GM12875 (cell line): ENCODE results near the gene UAP1L1.

Experiments
- H3K4me3 ChIP-seq: one replicate; pipeline ENCODE4 v1.5.1; 2011; ENCODE audit warnings: low read depth, low read length, control low read depth
- TF ChIP-seq, protein P1 (sequence below): IDR thresholded peaks from 2 replicates; pipeline ENCODE4 v1.5.1; 2011; ENCODE audit warnings: low read depth, mild to moderate bottlenecking, control low read depth, inconsistent platforms, low read length, moderate library complexity, borderline replicate concordance; ENCODE audit not compliant: insufficient read depth

The UAP1L1 gene

DNA sequence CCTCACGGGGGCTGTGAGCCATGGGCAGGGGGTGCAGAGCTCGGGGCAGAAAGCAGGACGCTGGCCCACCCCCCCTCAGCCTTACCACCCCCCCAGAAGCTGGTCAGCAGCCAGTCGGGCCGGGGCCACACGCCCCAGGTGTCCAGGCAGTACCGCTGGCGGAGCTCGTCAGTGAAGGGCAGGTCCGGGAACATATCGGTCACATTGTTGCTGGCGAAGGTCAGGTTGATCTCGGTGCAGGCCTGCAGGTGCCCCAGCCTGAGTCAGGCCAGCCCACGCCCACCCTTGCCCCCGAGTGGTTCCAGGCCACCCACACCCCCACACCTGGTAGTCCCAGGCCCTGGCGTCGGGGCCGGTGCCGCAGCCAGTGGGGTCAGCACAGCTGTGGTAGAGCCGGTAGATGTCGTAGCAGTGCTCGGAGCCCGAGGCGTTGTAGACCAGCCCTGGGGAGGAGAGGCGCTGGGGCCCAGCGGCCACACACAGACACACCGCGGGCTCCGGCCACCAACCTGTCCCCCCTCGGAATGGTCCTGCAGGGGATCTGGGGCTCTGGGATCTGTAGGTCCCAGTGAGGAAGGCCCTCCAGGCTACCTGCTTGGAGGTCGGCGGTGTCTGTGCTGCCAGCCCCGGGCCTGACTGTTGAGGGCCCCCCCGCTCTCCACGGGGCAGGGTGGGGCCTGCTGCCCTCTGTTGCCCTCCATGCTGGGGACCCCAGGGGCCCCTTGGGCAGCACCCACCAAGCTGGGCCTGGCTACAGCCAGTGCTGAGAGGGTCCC, 34.7 kb downstream of the UAP1L1 start:
- no peak overlapping the region for H3K4me3 ChIP-seq
- TF ChIP-seq, protein P1, sequence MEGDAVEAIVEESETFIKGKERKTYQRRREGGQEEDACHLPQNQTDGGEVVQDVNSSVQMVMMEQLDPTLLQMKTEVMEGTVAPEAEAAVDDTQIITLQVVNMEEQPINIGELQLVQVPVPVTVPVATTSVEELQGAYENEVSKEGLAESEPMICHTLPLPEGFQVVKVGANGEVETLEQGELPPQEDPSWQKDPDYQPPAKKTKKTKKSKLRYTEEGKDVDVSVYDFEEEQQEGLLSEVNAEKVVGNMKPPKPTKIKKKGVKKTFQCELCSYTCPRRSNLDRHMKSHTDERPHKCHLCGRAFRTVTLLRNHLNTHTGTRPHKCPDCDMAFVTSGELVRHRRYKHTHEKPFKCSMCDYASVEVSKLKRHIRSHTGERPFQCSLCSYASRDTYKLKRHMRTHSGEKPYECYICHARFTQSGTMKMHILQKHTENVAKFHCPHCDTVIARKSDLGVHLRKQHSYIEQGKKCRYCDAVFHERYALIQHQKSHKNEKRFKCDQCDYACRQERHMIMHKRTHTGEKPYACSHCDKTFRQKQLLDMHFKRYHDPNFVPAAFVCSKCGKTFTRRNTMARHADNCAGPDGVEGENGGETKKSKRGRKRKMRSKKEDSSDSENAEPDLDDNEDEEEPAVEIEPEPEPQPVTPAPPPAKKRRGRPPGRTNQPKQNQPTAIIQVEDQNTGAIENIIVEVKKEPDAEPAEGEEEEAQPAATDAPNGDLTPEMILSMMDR = no peak

DNA sequence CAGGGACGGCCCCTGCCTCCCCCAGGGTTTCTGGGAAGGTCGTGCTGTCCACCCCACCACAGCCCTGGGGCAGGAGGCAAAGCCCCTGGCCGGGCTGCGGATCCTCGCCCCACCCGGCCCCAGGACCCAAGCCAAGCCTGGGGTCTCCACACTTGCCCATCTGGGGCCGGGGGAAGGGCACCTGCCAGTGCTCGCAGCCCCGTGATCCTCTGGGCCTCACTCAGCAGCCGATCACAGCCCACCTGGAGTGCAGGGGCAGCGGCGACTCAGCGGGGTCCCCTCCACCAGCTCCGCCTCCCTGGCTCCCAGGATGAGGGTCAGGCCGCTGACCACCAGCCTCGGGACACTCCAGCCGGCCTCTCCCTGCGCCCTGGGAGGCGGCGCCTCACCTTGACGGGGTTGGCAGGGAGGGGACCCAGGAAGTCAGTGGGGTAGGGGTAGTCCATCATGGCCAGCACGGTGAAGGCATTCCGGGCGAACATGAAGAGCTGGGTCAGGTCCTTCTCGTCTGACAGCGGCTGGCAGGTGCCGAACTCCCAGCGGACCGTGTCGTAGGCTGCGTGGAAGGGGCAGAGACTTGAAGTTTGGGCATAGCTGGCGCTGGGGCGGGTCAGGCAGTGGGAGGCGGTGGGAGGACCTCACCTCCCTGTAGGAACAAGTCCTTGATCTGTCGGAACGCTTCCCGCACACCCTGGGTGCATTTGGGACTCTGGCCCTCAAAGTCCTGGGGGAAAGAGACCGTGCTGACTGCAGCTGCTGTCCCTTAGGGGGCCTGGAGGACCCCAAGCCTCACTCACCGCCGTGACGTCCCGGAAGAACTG, 35.5 kb downstream of the UAP1L1 start:
- no peak overlapping the region for H3K4me3 ChIP-seq
- TF ChIP-seq, protein P1 = no peak

DNA sequence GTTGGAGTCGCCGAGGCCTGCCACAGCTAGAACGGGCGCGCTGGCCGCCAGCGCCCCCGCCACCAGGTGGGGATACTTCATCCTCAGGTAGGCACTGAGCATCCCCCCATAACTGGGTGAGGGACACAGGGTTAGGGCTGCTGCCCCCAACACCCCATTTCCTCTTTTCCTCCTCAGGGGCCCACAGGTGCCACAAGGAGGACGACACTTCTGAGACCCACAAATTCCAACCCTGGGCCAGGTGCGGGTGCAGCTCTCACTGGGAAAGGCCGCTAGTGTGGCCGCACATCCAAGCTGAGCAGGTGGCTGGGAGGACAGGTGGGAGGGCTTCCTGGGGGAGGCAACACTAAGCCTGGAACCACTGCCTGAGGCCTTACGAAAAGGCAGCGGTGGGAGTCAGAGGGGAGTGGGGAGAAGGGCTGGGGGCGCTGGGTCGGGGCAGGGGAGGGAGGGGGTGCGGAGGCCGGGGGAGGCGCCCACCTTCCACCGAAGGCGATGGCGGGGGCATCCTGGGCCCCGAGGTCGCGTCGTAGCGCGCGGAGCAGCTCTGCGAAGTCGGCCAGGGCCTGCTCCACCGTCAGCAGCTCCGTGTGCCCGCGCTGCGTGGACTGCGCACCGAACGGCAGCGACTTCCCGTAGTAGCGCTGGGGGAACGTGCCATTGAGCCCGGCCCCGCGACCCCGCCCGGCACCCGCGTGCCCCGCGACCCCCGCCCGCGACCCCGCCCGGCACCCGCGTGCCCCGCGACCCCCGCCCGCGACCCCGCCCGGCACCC, 36.3 kb downstream of the UAP1L1 start:
- peak overlapping the region; percentile 38 for H3K4me3 ChIP-seq
- TF ChIP-seq, protein P1 = no peak

DNA sequence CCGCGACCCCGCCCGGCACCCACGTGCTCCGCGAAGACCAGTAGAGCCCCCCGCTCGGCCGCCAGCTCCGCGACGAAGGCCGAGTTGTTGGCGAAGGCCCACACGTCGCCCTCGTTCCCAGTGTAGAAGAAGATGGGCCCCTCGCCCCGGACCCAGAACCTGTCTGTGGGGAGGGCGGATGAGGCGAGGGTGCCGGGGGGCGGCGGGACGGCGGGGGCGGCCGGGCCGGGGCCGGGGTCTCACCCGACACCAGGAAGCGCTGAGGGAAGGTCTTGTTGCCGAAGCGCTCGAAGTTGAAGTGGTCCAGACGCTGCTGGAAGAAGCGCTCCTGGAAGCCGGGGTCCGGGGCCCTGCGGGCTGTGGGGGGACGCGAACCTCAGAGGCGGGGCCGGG, 36.9 kb downstream of the UAP1L1 start:
- peak overlapping the region; percentile 64 for H3K4me3 ChIP-seq

DNA sequence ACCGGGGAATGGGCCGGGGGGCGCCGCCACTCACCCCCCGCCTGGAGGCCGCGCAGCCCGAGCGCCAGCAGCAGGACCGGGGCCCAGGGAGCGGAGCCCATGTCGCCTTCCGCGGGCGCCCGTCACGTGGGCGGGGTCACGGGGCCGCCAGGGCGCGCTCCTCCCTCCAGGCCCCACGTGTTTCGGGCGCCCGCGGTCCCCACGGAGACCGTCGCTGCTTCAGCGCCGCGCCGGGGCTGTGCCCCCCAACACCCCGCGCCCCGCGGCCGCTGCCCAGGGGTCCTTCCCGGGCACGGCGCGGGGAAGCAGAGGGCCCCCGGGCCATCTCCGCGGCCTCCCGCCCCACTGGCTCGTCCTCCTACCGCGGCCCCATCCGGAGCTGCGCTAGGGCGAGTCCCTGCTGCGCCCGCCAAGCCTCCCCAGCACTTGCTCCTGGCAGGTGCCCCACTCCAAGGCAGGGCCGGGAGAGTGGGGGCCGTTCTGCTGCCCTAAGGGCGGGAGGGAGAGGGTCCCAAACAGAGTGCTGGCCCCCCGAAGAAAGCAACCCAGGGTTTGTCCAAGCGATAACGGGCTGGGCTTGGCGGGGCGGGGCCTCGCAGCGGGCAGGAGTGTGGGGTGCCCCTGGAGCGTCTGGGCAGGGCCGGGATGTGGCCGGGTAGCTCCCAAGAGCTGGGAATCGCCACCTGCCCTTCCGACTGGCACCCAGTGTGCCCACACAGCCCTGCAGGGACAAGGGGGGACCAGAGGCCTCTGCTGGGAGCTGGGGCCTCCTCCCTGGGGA, 37.5 kb downstream of the UAP1L1 start, which contains the start of gene DPP7:
DPP7 (minus strand) TSS at position 121 of the 781 bp plus-strand sequence; CDS start at position 101, 20 bp downstream.
- H3K4me3 ChIP-seq = peak within 1 kb of the TSS; percentile 64
- TF ChIP-seq, protein P1 = no peak

More for the DNA sequence above, 36.9 kb downstream of the UAP1L1 start:
- TF ChIP-seq, protein P1 = no peak

DNA sequence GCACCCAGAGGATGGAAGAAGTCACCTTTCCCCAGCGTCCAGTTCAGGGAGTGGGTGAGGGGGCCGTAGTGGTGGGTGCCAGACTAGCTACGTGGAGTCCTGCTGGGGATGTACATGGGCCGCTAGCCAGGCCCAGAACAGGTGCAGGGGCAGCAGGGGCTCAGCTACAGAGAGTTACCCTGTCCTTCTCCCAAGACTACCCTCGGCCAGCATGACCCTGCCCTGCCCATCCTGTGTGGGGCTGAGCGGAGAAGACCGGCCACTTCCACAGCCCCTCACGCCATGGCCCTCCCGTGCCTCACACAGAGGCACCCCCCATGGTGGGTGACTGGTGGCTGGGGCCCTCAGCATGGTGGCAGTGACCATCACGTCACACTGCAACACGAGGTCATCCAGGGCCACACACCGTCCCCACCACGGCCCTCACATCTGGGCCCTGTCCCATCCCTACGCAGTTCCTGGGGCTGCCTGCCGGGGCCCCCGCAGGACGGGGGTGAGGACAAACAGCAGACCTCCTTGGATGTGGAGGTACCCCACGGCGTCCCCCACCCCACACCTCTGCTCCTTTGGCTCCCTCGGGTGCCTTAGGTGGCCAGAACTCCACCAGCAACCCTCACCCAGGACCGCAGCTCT, 38.2 kb downstream of the UAP1L1 start:
- TF ChIP-seq, protein P1 = 0 out of 2 replicates have a peak, but pooled peaks have one; percentile 6
- H3K4me3 ChIP-seq = no peak overlapping the region
